ENCODE measurements around the gene SULT1A3.
"Not testable (repeated sequence)": the region's sequence is repeated elsewhere in the genome, so short reads cannot be mapped to it uniquely, and the experiment has no call there.

SULT1A3 gene

GRCh38 chr16:30186782-30187555 lies 12.1 kb upstream of the SULT1A3 start:
- no peak for FAIRE-seq

GRCh38 chr16:30187556-30187865 lies 11.5 kb upstream of the SULT1A3 start:
- FAIRE-seq (no peak), DNase-seq (ENCODE audit: low spot score) (no peak)

More at GRCh38 chr16:30186782-30187555, 12.1 kb upstream of the SULT1A3 start:
- no peak for DNase-seq (ENCODE audit: low spot score)

DNA sequence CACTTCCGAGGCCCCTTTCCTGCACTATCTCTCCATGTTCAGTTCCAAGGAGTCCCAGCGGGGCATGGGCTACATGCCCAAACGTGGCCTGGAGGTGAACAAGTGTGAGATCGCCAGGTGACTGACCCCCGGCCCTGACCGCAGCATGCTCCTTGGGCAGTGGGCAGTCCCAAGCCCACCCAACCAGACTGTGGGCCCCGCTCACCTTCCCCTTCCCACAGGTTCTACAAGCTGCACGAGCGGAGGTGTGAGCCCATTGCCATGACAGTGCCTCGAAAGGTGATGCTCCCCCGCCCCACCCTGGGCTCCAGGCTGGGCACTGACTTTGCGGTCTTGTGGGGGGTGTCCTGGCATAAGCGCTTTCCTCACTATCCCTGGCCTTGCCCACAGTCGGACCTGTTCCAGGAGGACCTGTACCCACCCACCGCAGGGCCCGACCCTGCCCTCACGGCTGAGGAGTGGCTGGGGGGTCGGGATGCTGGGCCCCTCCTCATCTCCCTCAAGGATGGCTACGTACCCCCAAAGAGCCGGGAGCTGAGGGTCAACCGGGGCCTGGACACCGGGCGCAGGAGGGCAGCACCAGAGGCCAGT lies 11.0 kb upstream of the SULT1A3 start:
- FAIRE-seq = no peak
- DNase-seq (ENCODE audit: low spot score) = no peak

DNA sequence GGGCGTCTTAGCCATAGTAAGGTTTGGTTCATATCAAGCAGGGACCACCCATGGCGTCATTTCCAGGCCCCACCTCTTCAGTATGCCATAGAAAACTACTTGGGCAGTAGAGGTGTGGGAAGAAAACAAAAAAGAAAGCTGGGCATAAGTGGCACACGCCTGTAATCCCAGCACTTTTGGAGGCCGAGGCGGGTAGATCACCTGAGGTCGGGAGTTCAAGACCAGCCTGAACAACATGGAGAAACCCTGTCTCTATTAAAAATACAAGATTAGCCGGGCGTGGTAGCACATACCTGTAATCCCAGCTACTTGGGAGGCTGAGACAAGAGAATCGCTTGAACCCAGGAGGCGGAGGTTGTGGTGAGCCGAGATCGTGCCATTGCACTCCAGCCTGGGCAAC lies 7.9 kb upstream of the SULT1A3 start:
- FAIRE-seq = not testable (repeated sequence)

GRCh38 chr16:30193098-30193497 lies 6.0 kb upstream of the SULT1A3 start:
- not testable (repeated sequence) for DNase-seq (ENCODE audit: low spot score); FAIRE-seq

More for the DNA sequence above, 7.9 kb upstream of the SULT1A3 start:
- not testable (repeated sequence) for DNase-seq (ENCODE audit: low spot score)

DNA sequence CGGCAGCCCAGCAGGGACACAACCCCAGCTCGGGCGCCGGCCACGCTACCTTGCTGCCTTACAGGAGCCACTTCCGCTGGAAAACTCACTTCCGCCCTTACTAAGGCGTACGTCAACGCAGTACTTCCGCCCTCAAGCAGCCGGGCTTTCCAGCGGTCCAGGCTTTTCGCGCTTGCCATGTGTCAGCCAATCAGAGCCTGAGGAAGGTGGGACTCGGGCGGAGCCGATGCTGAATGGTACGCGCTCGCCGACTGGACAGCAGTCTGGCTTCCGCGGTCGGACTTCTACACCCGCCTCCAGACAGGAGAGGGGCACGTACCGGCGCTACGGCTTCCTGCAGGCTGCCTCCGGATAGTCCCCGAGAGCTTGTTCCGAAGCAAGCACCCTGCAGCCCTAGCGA lies 5.4 kb upstream of the SULT1A3 start, which contains the start of the genes BOLA2B and SLX1A:
Gene BOLA2B (minus strand): TSS at position 52 of the 400 bp plus-strand sequence. CDS start 71 bp downstream, outside the sequence.
Gene SLX1A (plus strand): TSS at position 261 of the 400 bp plus-strand sequence. CDS start 210 bp downstream, outside the sequence.
- not testable (repeated sequence) for DNase-seq (ENCODE audit: low spot score)
- peak; percentile 83 for FAIRE-seq

- not testable (repeated sequence) for FAIRE-seq; DNase-seq (ENCODE audit: low spot score)
Measured at GRCh38 chr16:30194172-30194925, 4.7 kb upstream of the SULT1A3 start.

GRCh38 chr16:30197001-30197400 lies 2.1 kb upstream of the SULT1A3 start:
- not testable (repeated sequence) for FAIRE-seq

GRCh38 chr16:30199608-30200343 lies 721 bp downstream of the SULT1A3 start:
- FAIRE-seq; DNase-seq (ENCODE audit: low spot score): not testable (repeated sequence)

More at GRCh38 chr16:30197001-30197400, 2.1 kb upstream of the SULT1A3 start:
- not testable (repeated sequence) for DNase-seq (ENCODE audit: low spot score)

DNA sequence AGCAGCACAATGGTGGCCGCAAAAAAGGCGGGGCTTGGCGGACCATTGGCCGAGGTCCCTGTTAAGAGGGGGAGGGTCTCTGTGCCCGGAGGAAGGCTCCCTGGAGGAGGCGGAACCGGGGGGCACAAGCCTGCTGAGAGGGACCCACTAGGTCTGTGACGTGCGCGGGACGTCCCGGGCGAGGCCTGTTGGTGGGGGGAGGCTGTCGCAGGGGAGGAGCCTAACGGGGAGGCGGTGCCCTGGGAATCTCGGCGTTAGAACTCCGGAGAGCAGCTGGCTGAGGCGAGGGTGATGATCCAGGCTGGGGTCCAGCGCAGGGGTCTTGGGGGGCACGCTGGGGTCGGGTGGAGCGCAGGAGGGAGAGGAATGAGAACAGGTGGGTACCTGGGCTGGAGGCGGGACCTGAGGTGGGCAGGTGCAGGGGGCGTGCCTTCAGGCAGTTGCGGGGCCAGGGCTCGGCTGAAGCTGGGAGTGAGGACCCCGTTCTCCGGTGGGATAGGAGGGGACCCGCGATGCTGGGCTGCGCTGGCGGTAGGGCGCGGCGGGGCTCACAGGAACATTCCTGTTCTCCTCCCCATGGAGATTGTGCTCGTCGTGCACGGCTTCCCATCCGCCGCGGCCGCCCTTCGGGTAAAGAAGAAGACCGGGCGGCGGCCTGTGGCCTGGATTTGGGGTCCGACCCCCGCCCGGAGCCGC lies 6.6 kb downstream of the SULT1A3 start:
- not testable (repeated sequence) for FAIRE-seq; DNase-seq (ENCODE audit: low spot score)

- not testable (repeated sequence) for DNase-seq (ENCODE audit: low spot score); FAIRE-seq
Measured at GRCh38 chr16:30206252-30206651, 7.2 kb downstream of the SULT1A3 start.

DNA sequence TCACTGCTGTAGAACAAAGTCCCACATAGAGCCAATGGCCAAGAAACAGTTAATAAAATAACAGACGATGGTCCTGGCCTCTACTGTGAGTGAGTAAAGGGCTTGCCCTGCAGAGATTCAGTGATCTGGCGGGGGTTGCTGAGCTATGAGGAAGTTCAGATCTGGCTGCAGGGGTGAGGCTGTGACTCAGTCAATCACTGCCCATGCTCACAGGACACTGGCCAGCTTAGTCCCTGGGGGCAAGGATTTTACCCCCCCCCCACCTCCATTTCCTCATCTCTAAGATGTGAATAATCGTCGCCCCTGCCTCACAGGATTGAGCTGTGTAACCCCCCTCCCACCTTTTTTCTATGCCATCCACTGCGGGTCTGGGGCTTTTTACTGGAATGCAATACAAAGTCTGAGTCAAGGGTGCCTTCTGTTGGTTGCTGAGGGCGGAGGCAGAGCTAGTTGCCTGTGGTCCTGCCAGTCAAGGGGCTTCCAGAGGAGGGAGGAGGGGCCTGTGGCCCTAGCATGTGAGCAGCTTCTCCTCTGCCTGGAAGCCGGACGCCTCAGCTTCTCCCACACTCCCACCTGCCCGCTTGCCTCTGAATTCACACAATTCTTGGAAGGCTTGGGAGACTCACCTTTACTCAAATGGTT lies 8.1 kb downstream of the SULT1A3 start:
- FAIRE-seq; DNase-seq (ENCODE audit: low spot score): not testable (repeated sequence)

DNA sequence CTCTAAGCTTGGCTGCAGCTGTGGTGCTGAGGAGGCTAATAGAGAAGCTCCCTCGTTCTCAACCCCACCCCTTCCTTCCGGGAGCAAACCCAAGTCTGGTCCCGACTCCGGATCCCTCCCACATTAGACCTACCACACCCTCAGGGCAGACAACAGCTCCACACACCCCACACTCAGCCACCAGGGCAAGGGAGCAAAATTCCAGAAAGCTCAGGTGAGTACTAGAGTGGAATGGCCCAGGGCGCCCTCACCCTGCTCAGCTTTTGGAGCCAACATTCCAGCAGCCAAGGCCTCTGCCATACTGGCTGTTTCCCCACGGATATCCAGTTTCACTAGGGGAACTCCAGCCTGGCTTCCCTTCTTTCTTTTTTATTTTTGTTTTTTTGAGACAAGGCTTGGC lies 10.0 kb downstream of the SULT1A3 start:
- not testable (repeated sequence) for FAIRE-seq; DNase-seq (ENCODE audit: low spot score)

DNA sequence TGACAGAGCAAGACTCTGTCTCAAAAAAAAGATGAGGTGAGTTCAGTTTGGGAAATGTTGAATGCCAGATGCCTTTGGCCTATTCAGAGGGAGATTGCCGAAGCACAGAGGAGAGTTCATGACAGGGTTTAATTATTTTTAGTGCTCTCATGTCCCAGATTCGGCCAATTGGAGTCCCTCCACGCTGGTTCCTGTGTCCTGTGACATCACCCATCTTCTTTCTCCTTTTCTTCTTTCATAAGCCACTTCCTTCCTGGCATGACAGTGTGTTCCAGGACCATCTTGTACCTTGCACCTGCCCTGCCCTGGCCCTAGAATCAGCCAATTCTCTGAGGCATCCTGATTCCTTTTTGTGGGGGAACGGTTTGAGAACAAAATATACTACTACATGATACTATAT lies 12.4 kb downstream of the SULT1A3 start:
- not testable (repeated sequence) for FAIRE-seq; DNase-seq (ENCODE audit: low spot score)

DNA sequence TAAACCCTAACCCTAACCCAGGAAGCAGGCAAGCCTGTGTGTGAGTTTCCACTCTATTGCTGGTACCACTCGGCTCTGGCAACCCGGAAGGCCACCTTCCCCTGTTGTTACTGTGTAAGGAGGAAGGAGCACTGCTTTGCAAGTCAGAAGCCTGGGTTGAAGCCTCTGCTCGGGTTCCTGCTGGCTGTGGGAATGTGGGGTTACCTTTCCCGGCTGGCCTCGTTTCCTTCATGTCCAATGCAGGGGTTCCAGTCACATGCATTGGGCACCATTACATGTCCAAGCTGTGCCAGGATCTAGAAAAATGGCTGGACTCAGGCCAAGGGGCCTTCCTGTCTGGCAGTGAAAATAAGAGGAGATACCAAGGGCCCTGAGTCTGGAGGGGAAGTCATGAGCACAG lies 18.0 kb downstream of the SULT1A3 start:
- DNase-seq (ENCODE audit: low spot score); FAIRE-seq: not testable (repeated sequence)

- FAIRE-seq; DNase-seq (ENCODE audit: low spot score): not testable (repeated sequence)
Measured at GRCh38 chr16:30248379-30248778, 49.3 kb downstream of the SULT1A3 start, which contains the start of gene NPIPB13. Gene NPIPB13, minus strand, starts transcription at chr16:30248479. Its CDS starts 2,906 bp downstream, at chr16:30245573.

All from urothelium cell line (cell line).